PC-3 (cell line): Measurements from ENCODE around the gene PLA2G4A.

Experiments used
- CTCF ChIP-seq: fragments of 300-600 bp; sonication (generic); conservative IDR thresholded peaks from 2 replicates; pipeline ENCODE4 v1.5.1; 2017; ENCODE audit warnings: antibody characterized with exemption, low read depth, mild to moderate bottlenecking, low read length
- EZH2 ChIP-seq: fragments of 300-600 bp; sonication (generic); IDR thresholded peaks from one replicate; pipeline ENCODE4 v1.6.1; 2017; ENCODE audit warnings: antibody characterized with exemption, mild to moderate bottlenecking, low read length; ENCODE audit not compliant: unreplicated experiment
- EZH2phosphoT487 ChIP-seq: fragments of 300-600 bp; sonication (generic); IDR thresholded peaks from 2 replicates; pipeline ENCODE4 v1.6.1; 2018; ENCODE audit warnings: mild to moderate bottlenecking, antibody characterized with exemption, low read length, borderline replicate concordance

- TF ChIP-seq CTCF (no peak), EZH2 (no peak), EZH2phosphoT487 (no peak)
Observed at GRCh38 chr1:186996816-186997215, 168.1 kb downstream of the PLA2G4A start.
